Fibroblast of skin of right biceps (primary cell): Measurements from ENCODE around the gene LTK.

ENCODE experiments used
- DNase-seq: peaks from one replicate; pipeline ENCODE4 v3.0.0-alpha.2; 2013

The LTK gene

GRCh38 chr15:41523097-41523496, 9.5 kb upstream of the LTK start:
- no peak for DNase-seq

DNA sequence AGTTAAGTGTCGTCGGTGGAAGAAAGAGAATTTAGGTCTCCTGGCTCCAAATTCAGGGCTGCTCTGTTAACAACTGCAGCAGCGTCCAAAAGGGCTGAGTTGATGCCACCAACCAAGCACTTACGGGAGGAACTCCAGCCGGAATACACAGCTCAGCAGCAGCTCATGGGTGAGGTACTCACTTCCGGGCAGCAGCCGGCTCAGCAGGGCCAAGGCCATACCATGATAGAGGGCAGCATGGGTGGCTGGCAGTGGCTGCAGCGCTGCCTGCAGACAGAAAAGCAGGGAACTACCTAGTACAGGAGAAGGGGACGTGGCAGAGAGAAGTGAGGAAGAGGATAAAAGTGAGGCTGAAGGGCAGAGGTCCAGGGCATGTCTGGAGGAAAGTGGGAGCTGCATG, 8.0 kb upstream of the LTK start:
- no peak for DNase-seq

DNA sequence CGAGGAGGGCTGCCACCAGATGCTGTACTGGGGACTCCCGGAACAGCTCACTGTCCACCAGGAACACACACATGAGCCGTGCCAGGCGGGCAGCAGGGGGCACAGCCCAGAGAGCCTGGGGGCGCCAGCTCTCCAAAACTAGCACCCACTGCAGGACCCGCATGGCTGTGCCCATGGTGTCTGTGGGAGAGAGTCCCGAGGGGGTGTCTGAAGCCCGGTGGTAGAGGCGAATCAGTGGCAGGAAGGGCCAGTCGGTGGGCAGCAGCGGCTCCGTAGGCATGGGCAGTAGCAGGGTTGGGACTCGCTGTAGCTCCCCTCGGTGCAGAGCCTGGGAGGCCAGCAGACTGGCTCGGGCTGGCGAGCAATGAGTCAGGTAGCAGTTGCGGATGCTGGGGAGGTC, 7.0 kb upstream of the LTK start:
- no peak for DNase-seq

DNA sequence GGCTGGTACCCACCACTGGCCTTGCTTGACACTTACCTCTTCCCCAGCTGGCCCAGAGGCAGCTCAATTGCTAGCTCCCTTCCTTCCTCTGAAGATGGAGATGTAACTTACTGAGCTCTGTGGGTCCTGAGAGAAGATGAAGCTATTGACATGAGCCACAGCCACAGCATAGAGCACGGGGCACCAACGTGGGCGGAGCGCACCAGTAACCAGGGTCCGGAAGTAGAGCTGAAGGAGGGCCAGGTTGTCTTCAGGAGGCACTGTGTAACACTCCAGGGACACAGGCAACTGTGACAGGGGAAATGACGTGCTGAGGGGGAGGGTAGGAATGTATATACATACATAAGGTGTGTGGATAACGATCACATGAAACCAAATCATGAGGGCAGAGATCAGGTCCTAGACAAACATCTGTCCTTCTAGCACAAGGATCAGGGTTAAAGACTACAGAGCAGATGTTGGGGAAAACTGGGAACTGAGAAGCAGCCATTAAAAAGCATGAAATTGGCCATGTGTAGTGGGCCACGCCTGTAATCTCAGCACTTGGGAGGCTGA, 4.3 kb upstream of the LTK start:
- DNase-seq: no peak

DNA sequence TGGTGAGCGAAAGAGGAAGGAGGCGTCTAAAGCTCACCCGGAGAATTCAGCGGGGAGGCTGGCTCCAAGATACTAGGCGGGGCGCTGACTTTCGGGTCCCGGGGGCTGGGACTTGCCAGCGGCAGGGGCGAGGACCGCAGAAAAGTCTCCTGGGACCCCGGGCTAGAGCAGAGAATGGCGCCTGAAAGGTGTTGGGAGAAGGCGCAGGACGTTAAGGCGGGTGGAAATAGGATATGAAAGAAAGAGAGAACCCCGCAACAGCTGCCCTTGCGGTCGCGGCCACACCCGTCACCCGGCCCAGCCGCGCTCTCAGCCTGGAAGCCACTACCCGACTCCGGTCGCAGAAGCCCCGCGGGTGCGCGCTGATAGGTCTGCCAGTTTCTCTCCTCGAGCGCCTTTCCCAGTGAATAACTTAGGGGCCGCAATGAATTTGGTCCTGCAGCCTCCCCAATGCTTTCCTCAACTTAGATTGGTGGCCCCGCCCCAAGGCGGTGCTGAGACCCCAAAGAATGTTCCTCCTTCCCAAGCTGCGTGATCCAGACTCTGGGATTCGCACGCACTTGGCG, 604 bp downstream of the LTK start:
- no peak for DNase-seq

DNA sequence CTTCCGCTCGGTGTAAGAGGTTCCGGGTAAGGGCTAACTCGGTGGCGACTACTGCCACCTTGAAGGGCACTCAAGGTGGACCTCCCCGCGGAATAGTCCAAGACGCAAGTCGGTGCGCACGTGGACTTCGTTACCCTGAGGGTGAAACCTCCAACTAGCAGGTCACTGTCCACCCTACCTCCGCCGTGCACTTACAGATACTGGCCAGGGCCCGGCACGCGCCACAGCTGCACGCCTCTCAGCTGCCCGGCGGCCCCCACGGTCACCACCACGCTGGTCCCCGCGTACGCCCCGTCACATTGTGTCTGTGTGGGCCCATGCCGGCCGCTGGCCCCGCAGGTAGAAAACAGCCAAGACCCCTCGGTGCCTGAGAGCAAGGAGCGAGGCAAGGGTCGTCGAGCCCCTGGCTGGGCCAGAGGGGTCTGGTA, 1.1 kb downstream of the LTK start:
- no peak for DNase-seq

- DNase-seq: no peak
Observed at GRCh38 chr15:41511899-41512369, 1.7 kb downstream of the LTK start.

- DNase-seq: no peak
Observed at GRCh38 chr15:41511331-41511898, 2.2 kb downstream of the LTK start.

GRCh38 chr15:41510728-41511127, 2.9 kb downstream of the LTK start:
- DNase-seq: no peak

DNA sequence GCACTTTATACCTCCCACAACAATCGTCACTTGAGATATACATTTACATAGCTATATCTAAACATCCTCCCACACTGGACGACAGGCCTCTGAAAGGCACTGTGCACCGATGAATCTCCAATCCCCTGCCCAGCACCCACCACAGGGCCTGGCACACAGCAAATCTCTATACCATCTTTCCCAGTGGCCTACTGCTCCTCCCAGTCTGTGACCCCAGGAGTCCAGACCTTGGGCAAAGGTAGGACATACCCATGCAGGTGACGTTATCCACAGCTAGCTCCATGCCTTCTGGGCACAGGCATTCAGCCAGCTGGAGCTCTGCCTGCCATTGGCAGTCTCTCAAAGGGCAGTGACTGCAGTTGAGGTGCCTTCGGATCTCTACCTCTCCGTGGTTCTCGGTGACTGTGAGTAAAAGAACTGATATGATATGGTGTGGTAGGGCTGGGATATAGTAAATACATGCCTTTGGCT, 5.8 kb downstream of the LTK start:
- DNase-seq: no peak

DNA sequence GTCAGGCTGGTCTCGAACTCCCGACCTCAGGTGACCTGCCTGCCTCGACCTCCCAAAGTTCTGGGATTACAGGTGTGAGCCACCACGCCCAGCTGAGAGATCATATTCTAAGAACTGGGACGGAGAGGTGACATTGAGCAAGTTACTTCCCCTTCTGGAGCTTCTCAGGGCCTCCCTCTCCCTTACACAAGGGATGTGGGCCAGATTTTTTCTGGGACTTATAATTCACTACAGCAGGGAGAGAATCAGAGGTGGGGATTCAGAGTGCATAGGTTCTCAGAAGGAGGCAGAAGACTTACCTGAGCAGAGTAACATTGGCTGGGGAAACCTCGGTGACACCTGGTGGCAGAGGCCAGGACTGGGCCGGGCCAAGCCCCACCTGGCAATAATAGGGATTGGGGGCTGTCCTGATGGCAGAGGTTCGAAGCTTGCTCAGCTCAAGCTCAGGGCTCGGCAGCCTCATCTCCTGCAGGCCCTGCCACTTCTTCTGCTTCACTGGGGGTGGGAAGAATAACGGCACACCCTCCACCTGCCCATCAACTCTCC, 6.8 kb downstream of the LTK start:
- no peak for DNase-seq

- DNase-seq: no peak
Observed at GRCh38 chr15:41505776-41506175, 7.9 kb downstream of the LTK start.

GRCh38 chr15:41504751-41505492, 8.7 kb downstream of the LTK start:
- no peak for DNase-seq

GRCh38 chr15:41503669-41504010, 10.0 kb downstream of the LTK start:
- no peak for DNase-seq

DNA sequence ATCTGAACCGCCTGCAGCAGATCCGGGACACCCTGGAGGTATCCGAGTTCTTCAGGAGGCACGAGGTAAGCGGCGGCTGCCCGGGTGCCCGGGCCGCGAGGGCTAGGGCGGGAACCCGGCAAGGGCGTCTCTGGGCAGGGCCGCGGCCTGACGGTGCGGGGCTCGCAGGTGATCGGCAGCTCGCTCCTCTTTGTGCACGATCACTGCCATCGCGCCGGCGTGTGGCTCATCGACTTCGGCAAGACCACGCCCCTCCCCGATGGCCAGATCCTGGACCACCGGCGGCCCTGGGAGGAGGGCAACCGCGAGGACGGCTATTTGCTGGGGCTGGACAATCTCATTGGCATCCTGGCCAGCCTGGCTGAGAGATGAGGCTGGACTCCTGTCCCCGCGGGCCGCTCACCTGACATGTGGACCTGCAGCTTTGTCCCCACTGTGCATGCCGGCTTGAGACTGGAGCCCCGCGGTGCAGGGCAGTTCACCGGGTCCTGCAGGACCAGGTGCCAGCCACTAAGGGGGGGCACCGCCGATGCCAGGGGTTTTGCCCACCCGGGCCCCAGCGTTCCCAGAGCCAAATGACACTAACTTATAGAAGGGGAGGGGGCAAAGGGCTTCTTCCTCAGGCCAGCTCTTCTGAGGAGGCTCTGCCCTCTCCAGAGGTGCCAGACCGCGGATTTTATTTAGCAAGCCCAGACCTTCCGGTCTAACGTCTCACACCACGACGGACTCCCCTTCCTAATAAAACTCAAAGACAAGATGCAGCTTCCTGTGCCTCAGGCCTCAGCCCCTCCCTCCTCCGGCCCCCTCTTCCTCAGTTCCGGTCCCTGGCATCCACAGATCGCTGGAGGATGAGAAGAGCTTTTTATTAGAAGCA, 10.6 kb downstream of the LTK start:
- no peak for DNase-seq

- DNase-seq: no peak
Observed at GRCh38 chr15:41501931-41502794, 11.5 kb downstream of the LTK start.

DNA sequence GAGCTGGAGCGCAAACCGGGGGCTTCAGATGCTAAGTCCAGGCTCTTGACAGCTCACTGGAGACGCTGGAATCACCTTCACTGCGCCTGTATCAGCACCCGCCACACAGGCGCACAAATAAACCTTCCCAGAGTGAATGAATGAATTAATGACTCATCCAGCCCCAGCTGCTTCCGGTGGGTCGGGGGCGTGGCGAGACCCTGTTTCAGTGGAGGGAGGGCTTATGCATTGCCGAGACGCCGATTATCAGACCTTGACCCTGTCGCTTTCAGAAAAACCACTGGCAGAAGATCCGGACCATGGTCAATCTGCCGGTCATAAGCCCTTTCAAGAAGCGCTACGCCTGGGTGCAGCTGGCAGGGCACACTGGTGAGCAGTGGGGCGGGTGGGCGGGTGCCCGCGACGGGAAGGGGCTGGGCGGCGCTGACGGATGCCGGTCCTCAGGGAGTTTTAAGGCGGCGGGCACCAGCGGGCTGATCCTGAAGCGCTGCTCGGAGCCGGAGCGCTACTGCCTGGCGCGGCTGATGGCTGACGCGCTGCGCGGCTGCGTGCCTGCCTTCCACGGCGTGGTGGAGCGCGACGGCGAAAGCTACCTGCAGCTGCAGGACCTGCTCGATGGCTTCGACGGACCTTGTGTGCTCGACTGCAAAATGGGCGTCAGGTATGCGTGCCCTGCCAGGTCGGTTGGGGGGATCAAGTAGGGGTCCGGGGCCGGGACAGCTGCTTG, 12.3 kb downstream of the LTK start:
- DNase-seq: no peak

- DNase-seq: no peak
Observed at GRCh38 chr15:41499109-41499851, 14.3 kb downstream of the LTK start.

GRCh38 chr15:41498657-41499056, 15.0 kb downstream of the LTK start:
- DNase-seq: no peak
